Nephron (organoid): ENCODE measurements around the gene REPS1.

Experiments used
- H3K27ac Mint-ChIP-seq, 3 experiments: 2 replicates each; pipeline ENCODE4 v1.8.0; 2020; ENCODE audit warnings: mixed read lengths in 3 of 3, mild to moderate bottlenecking in 2 of 3, moderate library complexity in 1 of 3
- H3K27me3 Mint-ChIP-seq: 2 replicates; pipeline ENCODE4 v1.8.0; 2021; ENCODE audit warnings: low read depth, mild to moderate bottlenecking, moderate library complexity, mixed read lengths
- H3K36me3 Mint-ChIP-seq: 2 replicates; pipeline ENCODE4 v1.8.0; 2020; ENCODE audit warnings: low read depth, mixed read lengths
- H3K4me1 Mint-ChIP-seq: 2 replicates; pipeline ENCODE4 v1.8.0; 2020; ENCODE audit warnings: mixed read lengths
- H3K4me3 Mint-ChIP-seq, 3 experiments: 2 replicates each; pipeline ENCODE4 v1.8.0; 2020; ENCODE audit warnings: mild to moderate bottlenecking in 3 of 3, mixed read lengths in 3 of 3, moderate library complexity in 2 of 3
- H3K9me3 Mint-ChIP-seq: 2 replicates; pipeline ENCODE4 v1.8.0; 2020; ENCODE audit warnings: mixed read lengths
- TF ChIP-seq, protein P1 (sequence below), 3 experiments: fragments of 200-600 bp; sonication (generic); IDR thresholded peaks; one replicate each; pipeline ENCODE4 v1.5.0; 2021; ENCODE audit warnings: antibody characterized with exemption in 3 of 3; ENCODE audit not compliant: unreplicated experiment in 3 of 3

Gene REPS1

DNA sequence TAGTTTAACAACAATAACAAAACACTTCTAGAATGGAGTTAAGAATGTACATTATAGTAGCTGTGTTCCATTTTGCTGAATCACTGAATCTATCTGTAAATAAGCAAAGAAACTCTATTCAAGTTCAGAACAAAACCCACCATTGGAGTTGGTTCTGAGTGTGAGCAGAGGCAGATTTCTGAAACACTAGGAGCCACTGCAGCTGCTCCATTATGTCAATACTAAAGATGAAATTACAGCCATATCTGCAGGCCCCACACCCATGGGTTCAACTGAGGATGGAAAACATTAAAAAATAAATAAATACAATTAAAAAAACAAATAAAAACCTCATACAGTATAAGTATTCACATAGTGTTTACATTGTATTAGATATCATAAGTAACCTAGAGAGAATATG lies 91.0 kb downstream of the REPS1 start:
- TF ChIP-seq, protein P1, sequence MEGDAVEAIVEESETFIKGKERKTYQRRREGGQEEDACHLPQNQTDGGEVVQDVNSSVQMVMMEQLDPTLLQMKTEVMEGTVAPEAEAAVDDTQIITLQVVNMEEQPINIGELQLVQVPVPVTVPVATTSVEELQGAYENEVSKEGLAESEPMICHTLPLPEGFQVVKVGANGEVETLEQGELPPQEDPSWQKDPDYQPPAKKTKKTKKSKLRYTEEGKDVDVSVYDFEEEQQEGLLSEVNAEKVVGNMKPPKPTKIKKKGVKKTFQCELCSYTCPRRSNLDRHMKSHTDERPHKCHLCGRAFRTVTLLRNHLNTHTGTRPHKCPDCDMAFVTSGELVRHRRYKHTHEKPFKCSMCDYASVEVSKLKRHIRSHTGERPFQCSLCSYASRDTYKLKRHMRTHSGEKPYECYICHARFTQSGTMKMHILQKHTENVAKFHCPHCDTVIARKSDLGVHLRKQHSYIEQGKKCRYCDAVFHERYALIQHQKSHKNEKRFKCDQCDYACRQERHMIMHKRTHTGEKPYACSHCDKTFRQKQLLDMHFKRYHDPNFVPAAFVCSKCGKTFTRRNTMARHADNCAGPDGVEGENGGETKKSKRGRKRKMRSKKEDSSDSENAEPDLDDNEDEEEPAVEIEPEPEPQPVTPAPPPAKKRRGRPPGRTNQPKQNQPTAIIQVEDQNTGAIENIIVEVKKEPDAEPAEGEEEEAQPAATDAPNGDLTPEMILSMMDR (IDR thresholded peaks at IDR 0.05; ENCODE audit: unreplicated experiment in 3 of 3), result no peak
- Mint-ChIP-seq H3K27ac (peak overlapping the region in 1 of 3 experiments; percentile 51), H3K27me3 (no peaks in the 10 kb centered on the region), H3K36me3 (peaks cover 43% of the 10 kb centered on the region), H3K4me1 (no peaks in the 10 kb centered on the region), H3K4me3 (no peak overlapping the region), H3K9me3 (no peaks in the 10 kb centered on the region)

DNA sequence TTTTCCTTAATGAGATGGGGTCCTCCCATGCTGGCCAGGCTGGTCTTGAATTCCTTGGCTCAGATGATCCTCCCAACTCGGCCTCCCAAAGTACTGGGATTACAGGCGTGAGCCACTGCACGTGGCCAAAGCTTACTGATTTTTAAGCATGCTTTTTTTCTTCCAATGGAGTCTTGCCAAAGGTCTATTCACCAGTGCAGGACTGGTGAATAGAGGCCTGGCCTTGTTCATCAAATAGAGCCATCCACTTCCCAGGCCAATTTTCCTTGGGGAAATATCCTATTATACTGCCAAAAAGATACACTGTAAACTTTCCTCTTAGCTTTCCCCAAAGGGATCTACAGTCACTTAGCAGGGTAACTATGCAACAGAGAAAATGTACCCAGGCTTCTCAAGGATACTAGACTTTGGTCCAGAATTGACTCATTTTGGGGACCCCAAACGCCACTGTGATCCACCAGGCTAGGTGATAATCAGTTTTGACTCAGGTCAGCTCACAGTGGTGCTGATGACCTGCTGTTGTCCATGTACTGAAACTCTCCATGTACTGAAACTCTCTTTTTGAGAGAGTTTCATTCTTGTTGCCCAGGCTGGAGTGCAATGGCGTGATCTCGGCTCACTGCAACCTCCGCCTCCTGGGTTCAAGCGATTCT lies 91.8 kb downstream of the REPS1 start:
- Mint-ChIP-seq H3K4me3 (no peak overlapping the region), H3K36me3 (peaks cover 38% of the 10 kb centered on the region), H3K27me3 (no peaks in the 10 kb centered on the region), H3K9me3 (no peaks in the 10 kb centered on the region), H3K4me1 (no peaks in the 10 kb centered on the region), H3K27ac (no peak overlapping the region)
- TF ChIP-seq, protein P1 (IDR thresholded peaks at IDR 0.05; ENCODE audit: unreplicated experiment in 3 of 3), result no peak

DNA sequence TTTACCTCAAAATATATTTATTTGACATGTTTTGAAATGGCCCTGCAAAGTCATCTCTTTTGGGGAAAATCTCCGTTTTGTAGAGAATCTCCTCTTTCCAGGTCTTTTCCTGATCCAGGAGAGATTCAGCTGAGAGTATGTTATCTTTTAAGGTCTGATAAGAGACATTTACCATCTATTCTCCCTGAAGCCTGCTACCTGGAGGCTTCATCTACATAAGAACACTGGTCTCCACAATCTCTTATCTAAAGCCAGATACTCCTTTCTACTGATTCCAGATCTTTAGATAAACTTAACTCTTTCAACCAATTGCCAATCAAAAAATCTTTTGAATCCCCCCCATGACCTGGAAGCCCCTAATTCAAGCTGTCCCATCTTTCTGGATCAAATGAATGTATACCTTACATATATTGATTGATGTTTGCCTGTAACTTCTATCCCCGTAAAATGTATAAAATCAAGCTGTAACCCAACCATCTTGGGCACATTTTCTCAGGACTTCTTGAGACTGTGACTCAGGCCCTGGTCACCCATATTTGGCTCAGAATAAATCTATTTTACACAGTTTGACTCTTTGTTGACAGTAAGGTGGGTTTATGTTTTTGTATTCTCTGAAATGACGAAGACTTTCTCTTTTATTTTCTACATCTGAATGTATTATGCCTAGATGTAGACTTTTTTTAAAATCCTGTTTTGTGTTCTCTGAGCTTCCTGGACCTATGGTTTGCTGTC lies 96.6 kb downstream of the REPS1 start:
- peaks cover 5% of the 10 kb centered on the region for H3K36me3 Mint-ChIP-seq
- no peaks in the 10 kb centered on the region for H3K9me3 Mint-ChIP-seq
- no peaks in the 10 kb centered on the region for H3K4me1 Mint-ChIP-seq
- H3K27me3 Mint-ChIP-seq, result no peaks in the 10 kb centered on the region
- no peak overlapping the region for H3K27ac Mint-ChIP-seq
- TF ChIP-seq, protein P1 (IDR thresholded peaks at IDR 0.05; ENCODE audit: unreplicated experiment in 3 of 3), result no peak
- no peak overlapping the region for H3K4me3 Mint-ChIP-seq

DNA sequence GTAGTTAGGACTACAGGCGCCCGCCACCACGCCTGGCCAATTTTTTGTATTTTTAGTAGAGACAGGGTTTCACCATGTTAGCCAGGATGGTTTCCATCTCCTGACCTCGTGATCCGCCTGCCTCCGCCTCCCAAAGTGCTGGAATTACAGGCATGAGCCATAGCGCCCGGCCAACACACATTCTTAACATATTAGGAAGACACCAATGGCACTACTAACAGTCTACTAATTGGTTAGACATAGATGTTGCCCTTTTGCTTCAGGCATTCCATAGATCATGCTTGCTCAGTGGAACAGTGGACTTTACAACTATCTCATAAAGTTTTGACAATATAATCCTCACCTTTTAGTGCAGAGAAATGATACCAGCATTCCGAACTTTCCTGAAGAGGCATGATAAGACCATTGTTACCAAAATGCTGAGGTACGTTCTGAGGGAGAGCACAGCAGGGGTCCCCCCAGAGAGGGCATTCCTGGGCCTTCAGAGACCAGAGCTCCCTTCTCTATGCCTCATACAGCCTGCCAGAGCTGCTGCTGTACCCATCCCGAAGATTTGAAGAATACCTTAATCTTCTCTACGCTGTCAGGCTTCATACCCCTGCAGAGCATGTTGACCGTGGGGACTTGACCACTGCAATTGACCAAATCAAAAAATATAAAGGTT lies 102.8 kb downstream of the REPS1 start:
- Mint-ChIP-seq H3K4me1 (no peaks in the 10 kb centered on the region), H3K27ac (no peak overlapping the region), H3K27me3 (no peaks in the 10 kb centered on the region), H3K9me3 (no peaks in the 10 kb centered on the region), H3K4me3 (no peak overlapping the region), H3K36me3 (no peaks in the 10 kb centered on the region)
- TF ChIP-seq, protein P1 (IDR thresholded peaks at IDR 0.05; ENCODE audit: unreplicated experiment in 3 of 3), result no peak

DNA sequence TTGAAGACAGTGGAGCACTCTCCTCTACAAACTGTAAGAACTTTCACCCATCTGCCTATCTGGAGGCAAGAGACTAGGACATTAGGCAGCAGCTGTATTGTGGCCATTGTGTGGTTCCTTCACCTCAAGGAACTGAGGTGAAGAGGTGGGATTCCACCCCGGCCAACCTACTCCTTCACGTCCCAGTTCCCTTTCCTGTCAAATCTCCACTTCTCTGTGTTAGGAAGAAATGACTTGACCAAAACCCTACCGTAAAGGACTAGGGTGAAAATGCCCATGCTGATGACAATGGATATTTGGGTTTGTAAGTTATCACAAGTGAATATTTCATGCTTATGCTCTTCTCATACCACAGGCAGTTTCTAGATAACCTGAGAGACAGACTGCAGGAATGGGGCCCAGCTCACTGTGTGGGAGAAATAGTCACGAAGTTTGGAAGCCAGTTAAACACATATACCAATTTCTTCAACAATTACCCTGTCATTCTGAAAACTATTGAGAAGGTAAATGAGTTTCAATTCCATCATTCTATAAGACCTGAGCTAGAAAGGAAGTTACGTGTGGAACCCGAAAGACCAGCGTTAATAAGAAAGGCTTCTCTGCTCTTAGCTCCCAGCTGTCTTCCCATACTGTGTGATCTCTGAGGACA lies 105.6 kb downstream of the REPS1 start:
- TF ChIP-seq, protein P1 (IDR thresholded peaks at IDR 0.05; ENCODE audit: unreplicated experiment in 3 of 3), result no peak
- H3K36me3 Mint-ChIP-seq, result no peaks in the 10 kb centered on the region
- no peak overlapping the region for H3K4me3 Mint-ChIP-seq
- H3K4me1 Mint-ChIP-seq, result no peaks in the 10 kb centered on the region
- no peaks in the 10 kb centered on the region for H3K9me3 Mint-ChIP-seq
- no peaks in the 10 kb centered on the region for H3K27me3 Mint-ChIP-seq
- H3K27ac Mint-ChIP-seq, result no peak overlapping the region
